Measurements from ENCODE around the gene TNFSF10. TPM values are rescaled to one million over a fixed set of nuclear protein-coding genes. Genes with fewer than 3 reads are reported as not detected.

TNFSF10 gene
- total and polyA plus RNA-seq, 12 donors, result 15.3 to 518 (median 56.9) TPM

DNA sequence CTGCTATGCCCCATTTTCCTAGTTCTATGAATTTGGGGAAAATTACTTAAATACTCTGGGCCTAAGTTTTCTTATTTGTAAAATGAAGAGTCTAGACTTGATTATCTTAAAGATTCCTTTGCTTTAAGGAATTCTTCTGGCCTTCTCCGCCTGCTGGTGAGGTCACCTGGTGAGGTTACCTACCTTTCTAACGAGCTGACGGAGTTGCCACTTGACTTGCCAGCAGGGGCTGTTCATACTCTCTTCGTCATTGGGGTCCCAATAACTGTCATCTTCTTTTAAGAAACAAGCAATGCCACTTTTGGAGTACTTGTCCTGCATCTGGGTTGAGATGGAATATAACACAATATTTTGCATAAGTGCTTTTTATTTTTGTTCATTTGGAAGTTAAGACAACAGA, 8.6 kb downstream of the TNFSF10 start:
- Histone ChIP-seq H3K4me1 (replicated peaks in 1 of 2) (peaks cover 9 to 43% of the 10 kb centered on the region in 2 donors), H3K4me3 (no peak overlapping the region), H3K27ac (no peak overlapping the region), H3K27me3 (no peaks in the 10 kb centered on the region), H3K9me3 (replicated peaks in 1 of 3) (no peaks in the 10 kb centered on the region), H3K36me3 (replicated peaks in 1 of 2) (peaks cover 0 to 39% of the 10 kb centered on the region in 2 donors)
- WGBS, 4 donors, result 91 to 94% (median 91%) methylated on average over 4 of the region's 4 CpGs
- no peak for DNase-seq
- TF ChIP-seq, protein P1, sequence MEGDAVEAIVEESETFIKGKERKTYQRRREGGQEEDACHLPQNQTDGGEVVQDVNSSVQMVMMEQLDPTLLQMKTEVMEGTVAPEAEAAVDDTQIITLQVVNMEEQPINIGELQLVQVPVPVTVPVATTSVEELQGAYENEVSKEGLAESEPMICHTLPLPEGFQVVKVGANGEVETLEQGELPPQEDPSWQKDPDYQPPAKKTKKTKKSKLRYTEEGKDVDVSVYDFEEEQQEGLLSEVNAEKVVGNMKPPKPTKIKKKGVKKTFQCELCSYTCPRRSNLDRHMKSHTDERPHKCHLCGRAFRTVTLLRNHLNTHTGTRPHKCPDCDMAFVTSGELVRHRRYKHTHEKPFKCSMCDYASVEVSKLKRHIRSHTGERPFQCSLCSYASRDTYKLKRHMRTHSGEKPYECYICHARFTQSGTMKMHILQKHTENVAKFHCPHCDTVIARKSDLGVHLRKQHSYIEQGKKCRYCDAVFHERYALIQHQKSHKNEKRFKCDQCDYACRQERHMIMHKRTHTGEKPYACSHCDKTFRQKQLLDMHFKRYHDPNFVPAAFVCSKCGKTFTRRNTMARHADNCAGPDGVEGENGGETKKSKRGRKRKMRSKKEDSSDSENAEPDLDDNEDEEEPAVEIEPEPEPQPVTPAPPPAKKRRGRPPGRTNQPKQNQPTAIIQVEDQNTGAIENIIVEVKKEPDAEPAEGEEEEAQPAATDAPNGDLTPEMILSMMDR (IDR thresholded peaks at IDR 0.05), result no peak
- no peak for TF ChIP-seq POLR2A (IDR thresholded peaks at IDR 0.05)
- intact Hi-C loops (cut with DNase I), result loop anchor here (10.0 kb wide), 2 partner anchors 50 to 80 kb away; no protein-coding TSS in a partner anchor

- 58 to 79% (median 66%) methylated on average over 1 to 2 of the region's 2 CpGs for WGBS, 4 donors
- H3K27me3 ChIP-seq, result no peaks in the 10 kb centered on the region
- peak overlapping the region in 1 of 5 donors; percentile 7 for H3K27ac ChIP-seq
- peaks cover 0 to 41% of the 10 kb centered on the region in 2 donors for H3K36me3 ChIP-seq (replicated peaks in 1 of 2)
- DNase-seq, result no peak
- no peak for TF ChIP-seq POLR2A (IDR thresholded peaks at IDR 0.05)
- TF ChIP-seq, protein P1 (IDR thresholded peaks at IDR 0.05), result no peak
- intact Hi-C loops (cut with DNase I), result loop anchor here (10.0 kb wide), 2 partner anchors 51 to 81 kb away; no protein-coding TSS in a partner anchor
- H3K4me1 ChIP-seq (replicated peaks in 1 of 2), result peaks cover 7 to 31% of the 10 kb centered on the region in 2 donors
- no peaks in the 10 kb centered on the region for H3K9me3 ChIP-seq (replicated peaks in 1 of 3)
- no peak overlapping the region for H3K4me3 ChIP-seq
Measured at GRCh38 chr3:172513488-172513887, 9.7 kb downstream of the TNFSF10 start.

- Histone ChIP-seq H3K36me3 (replicated peaks in 1 of 2) (peaks cover 0 to 50% of the 10 kb centered on the region in 2 donors), H3K27ac (peak overlapping the region in 1 of 5 donors; percentile 7), H3K27me3 (no peaks in the 10 kb centered on the region), H3K4me1 (replicated peaks in 1 of 2) (peaks cover 3 to 17% of the 10 kb centered on the region in 2 donors), H3K9me3 (replicated peaks in 1 of 3) (no peaks in the 10 kb centered on the region), H3K4me3 (no peak overlapping the region)
- peak; percentile 46 to 68 (median 55) for DNase-seq
- no peak for TF ChIP-seq POLR2A (IDR thresholded peaks at IDR 0.05)
- TF ChIP-seq, protein P1 (IDR thresholded peaks at IDR 0.05), result no peak
- WGBS, 4 donors, result 63 to 89% (median 75%) methylated on average over 7 of the region's 7 CpGs
- intact Hi-C loops (cut with DNase I), result loop anchor here (10.0 kb wide), 2 partner anchors 53 to 83 kb away; no protein-coding TSS in a partner anchor
Measured at GRCh38 chr3:172511783-172512762, 11.2 kb downstream of the TNFSF10 start.

GRCh38 chr3:172506094-172506493, 17.1 kb downstream of the TNFSF10 start:
- TF ChIP-seq, protein P1 (IDR thresholded peaks at IDR 0.05), result no peak
- TF ChIP-seq POLR2A (IDR thresholded peaks at IDR 0.05), result no peak
- no peaks in the 10 kb centered on the region for H3K4me1 ChIP-seq (replicated peaks in 1 of 2)
- no peak for DNase-seq
- intact Hi-C loops (cut with DNase I), result no loop called here
- no peak overlapping the region for H3K4me3 ChIP-seq
- H3K9me3 ChIP-seq (replicated peaks in 1 of 3), result peaks cover 0 to 6% (median 0%) of the 10 kb centered on the region in 3 donors
- peaks cover 0 to 33% of the 10 kb centered on the region in 2 donors for H3K36me3 ChIP-seq (replicated peaks in 1 of 2)
- H3K27me3 ChIP-seq, result no peaks in the 10 kb centered on the region
- no peak overlapping the region for H3K27ac ChIP-seq

Data from adrenal gland (tissue), 12 donors.